K562 treated with DMSO at 1 percent for 48 hours (cell line): ENCODE data around the gene TPBG. TPM values are rescaled to one million over a fixed set of nuclear protein-coding genes. Genes with fewer than 3 reads are reported as not detected.

ENCODE experiments used
- total RNA-seq: library from RNA; unstranded; fragments of 300-600 nt; gene quantifications from 2 replicates; pipeline ENCODE4 v1.2.3, GENCODE V29; 2022; ENCODE audit warnings: low replicate concordance; ENCODE audit errors: extremely low read depth

Gene TPBG, protein sequence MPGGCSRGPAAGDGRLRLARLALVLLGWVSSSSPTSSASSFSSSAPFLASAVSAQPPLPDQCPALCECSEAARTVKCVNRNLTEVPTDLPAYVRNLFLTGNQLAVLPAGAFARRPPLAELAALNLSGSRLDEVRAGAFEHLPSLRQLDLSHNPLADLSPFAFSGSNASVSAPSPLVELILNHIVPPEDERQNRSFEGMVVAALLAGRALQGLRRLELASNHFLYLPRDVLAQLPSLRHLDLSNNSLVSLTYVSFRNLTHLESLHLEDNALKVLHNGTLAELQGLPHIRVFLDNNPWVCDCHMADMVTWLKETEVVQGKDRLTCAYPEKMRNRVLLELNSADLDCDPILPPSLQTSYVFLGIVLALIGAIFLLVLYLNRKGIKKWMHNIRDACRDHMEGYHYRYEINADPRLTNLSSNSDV
- total RNA-seq = not detected in 2 replicates

DNA sequence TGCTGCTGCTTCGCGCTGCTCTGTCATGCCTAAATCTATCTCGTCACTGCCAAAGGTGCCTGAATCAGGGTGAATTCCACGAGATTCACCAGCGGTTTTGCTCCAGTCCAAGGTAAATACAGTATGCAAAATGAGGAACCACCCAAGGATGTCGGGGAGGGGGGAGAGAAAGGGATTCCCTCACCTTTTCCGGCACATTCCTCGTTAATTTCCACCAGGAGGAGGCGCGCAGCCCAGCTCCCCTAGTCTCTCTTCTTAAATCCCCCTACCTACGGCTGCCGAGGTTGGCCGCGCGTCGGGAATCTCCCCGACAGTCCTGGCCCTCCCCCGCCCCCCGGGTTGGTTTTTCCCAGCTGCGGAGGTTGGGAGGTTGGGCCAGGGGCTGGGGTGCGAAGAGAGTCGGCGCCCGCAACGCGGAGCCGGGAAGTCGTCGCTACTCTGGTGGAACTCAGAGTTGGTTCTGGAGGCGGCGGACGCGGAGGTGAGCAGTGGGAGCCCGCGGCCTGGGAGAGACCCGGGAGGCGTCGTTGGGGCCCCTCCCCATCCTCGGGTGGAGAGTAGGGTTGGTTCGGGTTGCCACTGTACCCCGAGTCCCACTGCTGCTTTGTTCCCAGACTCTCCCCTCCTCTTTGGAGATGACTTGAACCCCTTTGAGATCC is at the start of gene TPBG:
Gene TPBG, plus strand, starts transcription at position 390 of the 659 bp plus-strand sequence. CDS start 1,145 bp downstream, outside the sequence.

Other genes with a start within 250 kb of the TPBG start
- not detected in 2 replicates for gene IBTK, start 116.1 kb upstream of the TPBG start, total RNA-seq